Measurements from ENCODE around the gene TNS2. TPM values are rescaled to one million over a fixed set of nuclear protein-coding genes. Genes with fewer than 3 reads are reported as not detected.

TNS2 gene, protein sequence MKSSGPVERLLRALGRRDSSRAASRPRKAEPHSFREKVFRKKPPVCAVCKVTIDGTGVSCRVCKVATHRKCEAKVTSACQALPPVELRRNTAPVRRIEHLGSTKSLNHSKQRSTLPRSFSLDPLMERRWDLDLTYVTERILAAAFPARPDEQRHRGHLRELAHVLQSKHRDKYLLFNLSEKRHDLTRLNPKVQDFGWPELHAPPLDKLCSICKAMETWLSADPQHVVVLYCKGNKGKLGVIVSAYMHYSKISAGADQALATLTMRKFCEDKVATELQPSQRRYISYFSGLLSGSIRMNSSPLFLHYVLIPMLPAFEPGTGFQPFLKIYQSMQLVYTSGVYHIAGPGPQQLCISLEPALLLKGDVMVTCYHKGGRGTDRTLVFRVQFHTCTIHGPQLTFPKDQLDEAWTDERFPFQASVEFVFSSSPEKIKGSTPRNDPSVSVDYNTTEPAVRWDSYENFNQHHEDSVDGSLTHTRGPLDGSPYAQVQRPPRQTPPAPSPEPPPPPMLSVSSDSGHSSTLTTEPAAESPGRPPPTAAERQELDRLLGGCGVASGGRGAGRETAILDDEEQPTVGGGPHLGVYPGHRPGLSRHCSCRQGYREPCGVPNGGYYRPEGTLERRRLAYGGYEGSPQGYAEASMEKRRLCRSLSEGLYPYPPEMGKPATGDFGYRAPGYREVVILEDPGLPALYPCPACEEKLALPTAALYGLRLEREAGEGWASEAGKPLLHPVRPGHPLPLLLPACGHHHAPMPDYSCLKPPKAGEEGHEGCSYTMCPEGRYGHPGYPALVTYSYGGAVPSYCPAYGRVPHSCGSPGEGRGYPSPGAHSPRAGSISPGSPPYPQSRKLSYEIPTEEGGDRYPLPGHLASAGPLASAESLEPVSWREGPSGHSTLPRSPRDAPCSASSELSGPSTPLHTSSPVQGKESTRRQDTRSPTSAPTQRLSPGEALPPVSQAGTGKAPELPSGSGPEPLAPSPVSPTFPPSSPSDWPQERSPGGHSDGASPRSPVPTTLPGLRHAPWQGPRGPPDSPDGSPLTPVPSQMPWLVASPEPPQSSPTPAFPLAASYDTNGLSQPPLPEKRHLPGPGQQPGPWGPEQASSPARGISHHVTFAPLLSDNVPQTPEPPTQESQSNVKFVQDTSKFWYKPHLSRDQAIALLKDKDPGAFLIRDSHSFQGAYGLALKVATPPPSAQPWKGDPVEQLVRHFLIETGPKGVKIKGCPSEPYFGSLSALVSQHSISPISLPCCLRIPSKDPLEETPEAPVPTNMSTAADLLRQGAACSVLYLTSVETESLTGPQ (N-terminal part only)
- total RNA-seq (ENCODE audit: unreplicated experiment): 2.5 TPM
- long read RNA-seq: 0 reads

- Mint-ChIP-seq H3K27me3 (ENCODE audit: unreplicated experiment) (peaks cover 13% of the 10 kb centered on the region), H3K27ac (ENCODE audit: unreplicated experiment) (peak within 1 kb of the TSS; percentile 28), H3K4me1 (ENCODE audit: low read depth, unreplicated experiment) (peaks cover 18% of the 10 kb centered on the region)
These were observed at the start of gene TNS2 for GRCh38 chr12:53049571-53050318. Gene TNS2, plus strand, starts transcription at chr12:53050065. Its CDS starts 121 bp downstream, at chr12:53050186.

DNA sequence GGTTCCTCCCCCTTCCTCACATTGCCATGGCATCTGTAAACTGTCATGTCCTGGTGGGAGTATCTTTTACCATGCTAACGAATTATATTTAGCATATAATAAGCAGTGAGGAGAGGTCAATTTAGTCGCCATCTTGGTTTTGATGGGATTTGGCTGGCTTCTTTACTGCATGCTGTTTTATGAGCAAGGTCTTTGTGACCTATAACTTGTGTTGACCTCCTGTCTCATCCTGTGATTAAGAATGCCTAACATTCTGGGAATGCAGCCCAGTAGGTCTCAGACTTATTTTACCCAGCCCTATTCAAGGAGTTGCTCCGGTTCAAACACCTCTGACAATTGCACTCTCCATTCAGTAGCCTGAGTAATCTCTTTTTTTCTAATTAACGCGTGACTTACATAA lies 45.7 kb upstream of the TNS2 start:
- H3K9me3 Mint-ChIP-seq (ENCODE audit: unreplicated experiment): peaks cover 11% of the 10 kb centered on the region
- H3K36me3 Mint-ChIP-seq (ENCODE audit: unreplicated experiment): no peaks in the 10 kb centered on the region
- H3K27me3 Mint-ChIP-seq (ENCODE audit: unreplicated experiment): peaks cover 12% of the 10 kb centered on the region
- peak overlapping the region; percentile 98 for H3K4me3 Mint-ChIP-seq (ENCODE audit: unreplicated experiment)
- no peak for DNase-seq
- TF ChIP-seq, protein P1, sequence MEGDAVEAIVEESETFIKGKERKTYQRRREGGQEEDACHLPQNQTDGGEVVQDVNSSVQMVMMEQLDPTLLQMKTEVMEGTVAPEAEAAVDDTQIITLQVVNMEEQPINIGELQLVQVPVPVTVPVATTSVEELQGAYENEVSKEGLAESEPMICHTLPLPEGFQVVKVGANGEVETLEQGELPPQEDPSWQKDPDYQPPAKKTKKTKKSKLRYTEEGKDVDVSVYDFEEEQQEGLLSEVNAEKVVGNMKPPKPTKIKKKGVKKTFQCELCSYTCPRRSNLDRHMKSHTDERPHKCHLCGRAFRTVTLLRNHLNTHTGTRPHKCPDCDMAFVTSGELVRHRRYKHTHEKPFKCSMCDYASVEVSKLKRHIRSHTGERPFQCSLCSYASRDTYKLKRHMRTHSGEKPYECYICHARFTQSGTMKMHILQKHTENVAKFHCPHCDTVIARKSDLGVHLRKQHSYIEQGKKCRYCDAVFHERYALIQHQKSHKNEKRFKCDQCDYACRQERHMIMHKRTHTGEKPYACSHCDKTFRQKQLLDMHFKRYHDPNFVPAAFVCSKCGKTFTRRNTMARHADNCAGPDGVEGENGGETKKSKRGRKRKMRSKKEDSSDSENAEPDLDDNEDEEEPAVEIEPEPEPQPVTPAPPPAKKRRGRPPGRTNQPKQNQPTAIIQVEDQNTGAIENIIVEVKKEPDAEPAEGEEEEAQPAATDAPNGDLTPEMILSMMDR (IDR thresholded peaks at IDR 0.05; ENCODE audit: partially characterized antibody, unreplicated experiment): no peak
- H3K4me1 Mint-ChIP-seq (ENCODE audit: low read depth, unreplicated experiment): peaks cover 8% of the 10 kb centered on the region
- H3K27ac Mint-ChIP-seq (ENCODE audit: unreplicated experiment): no peak overlapping the region

More at GRCh38 chr12:53049571-53050318, at the start of gene TNS2:
- peak; percentile 46 for DNase-seq
- H3K36me3 Mint-ChIP-seq (ENCODE audit: unreplicated experiment): no peaks in the 10 kb centered on the region
- H3K4me3 Mint-ChIP-seq (ENCODE audit: unreplicated experiment): peak within 1 kb of the TSS; percentile 28
- peaks cover 3% of the 10 kb centered on the region for H3K9me3 Mint-ChIP-seq (ENCODE audit: unreplicated experiment)
- TF ChIP-seq, protein P1 (IDR thresholded peaks at IDR 0.05; ENCODE audit: partially characterized antibody, unreplicated experiment): no peak

DNA sequence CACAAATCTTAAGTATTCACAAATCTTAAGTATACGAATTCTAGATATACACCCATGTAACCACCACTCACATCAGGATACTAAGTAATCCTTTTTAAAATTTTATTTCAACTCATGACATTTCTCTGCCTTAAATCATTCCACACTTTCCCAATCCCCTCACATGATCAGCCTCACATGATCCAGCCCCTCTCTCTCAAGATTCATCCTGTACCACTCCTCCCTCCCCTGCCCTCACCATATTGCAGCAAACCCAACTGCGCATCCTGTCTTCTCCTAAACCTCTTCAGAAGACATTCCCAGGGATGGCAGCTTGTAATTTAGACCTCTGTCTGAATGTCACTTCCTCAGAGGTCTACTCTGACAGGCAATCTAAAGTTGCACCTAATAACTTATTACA lies 45.3 kb upstream of the TNS2 start:
- Mint-ChIP-seq H3K36me3 (ENCODE audit: unreplicated experiment) (no peaks in the 10 kb centered on the region), H3K4me1 (ENCODE audit: low read depth, unreplicated experiment) (peaks cover 8% of the 10 kb centered on the region), H3K9me3 (ENCODE audit: unreplicated experiment) (peaks cover 11% of the 10 kb centered on the region), H3K4me3 (ENCODE audit: unreplicated experiment) (peak overlapping the region; percentile 98), H3K27me3 (ENCODE audit: unreplicated experiment) (peaks cover 12% of the 10 kb centered on the region), H3K27ac (ENCODE audit: unreplicated experiment) (peak overlapping the region; percentile 40)
- TF ChIP-seq, protein P1 (IDR thresholded peaks at IDR 0.05; ENCODE audit: partially characterized antibody, unreplicated experiment): no peak
- DNase-seq: no peak

GRCh38 chr12:53005215-53005985 lies 44.5 kb upstream of the TNS2 start:
- DNase-seq: peak; percentile 29
- Mint-ChIP-seq H3K36me3 (ENCODE audit: unreplicated experiment) (no peaks in the 10 kb centered on the region), H3K4me1 (ENCODE audit: low read depth, unreplicated experiment) (peaks cover 8% of the 10 kb centered on the region), H3K27ac (ENCODE audit: unreplicated experiment) (peak overlapping the region; percentile 99), H3K27me3 (ENCODE audit: unreplicated experiment) (peaks cover 12% of the 10 kb centered on the region), H3K4me3 (ENCODE audit: unreplicated experiment) (peak overlapping the region; percentile 98), H3K9me3 (ENCODE audit: unreplicated experiment) (peaks cover 11% of the 10 kb centered on the region)
- TF ChIP-seq, protein P1 (IDR thresholded peaks at IDR 0.05; ENCODE audit: partially characterized antibody, unreplicated experiment): no peak

Measured in glutamatergic neuron (in vitro differentiated cells).